MM.1S (cell line): Measurements from ENCODE around the gene WDR54.

Experiments
- CTCF ChIP-seq: fragments of 300-600 bp; sonication (generic); IDR thresholded peaks from 2 replicates; pipeline ENCODE4 v1.5.1; 2016; ENCODE audit warnings: antibody characterized with exemption, low read length, mixed read lengths
- EZH2 ChIP-seq: fragments of 300-600 bp; sonication (generic); optimal IDR thresholded peaks from 2 replicates; pipeline ENCODE3; 2017; ENCODE audit warnings: low read depth, mild to moderate bottlenecking, antibody characterized with exemption, low read length, mixed read lengths
- EZH2phosphoT487 ChIP-seq: fragments of 300-600 bp; sonication (generic); IDR thresholded peaks from 2 replicates; pipeline ENCODE4 v1.6.1; 2018; ENCODE audit warnings: antibody characterized with exemption, low read length

DNA sequence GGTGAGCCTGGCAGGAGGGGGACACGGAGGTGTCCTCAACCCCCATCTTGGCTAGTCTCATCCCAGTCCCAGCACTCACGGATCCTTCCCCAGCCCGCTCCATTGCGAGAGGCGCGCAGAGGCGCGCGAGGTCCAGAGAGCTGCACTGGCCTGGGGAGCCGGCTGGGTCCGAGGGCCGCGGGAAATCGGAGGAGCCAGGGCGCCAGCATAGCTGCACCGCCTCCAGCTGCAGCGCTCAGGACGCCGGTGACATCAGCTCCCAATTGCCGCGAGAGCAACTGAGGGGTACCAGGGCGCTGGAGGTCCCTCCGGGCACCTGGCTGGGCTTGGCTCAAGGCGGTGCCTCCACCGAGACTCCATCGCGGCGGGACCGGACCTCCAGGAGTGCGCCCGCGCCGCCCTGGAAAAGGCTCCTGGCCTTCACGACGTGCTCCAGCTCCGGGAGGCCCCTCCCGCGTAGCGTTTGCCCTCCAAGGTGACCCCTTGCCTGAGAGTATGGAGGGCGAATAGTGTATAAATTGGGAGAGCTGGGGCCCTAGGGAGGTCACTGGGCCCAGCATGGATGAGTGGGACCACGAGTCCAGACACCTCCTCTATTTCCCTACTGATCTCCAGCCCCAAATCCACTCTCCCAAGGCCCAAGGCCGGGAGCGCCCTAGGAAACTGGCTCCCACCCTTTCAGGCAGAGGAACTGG is 14.7 kb downstream of the WDR54 start:
- TF ChIP-seq CTCF (no peak), EZH2 (no peak), EZH2phosphoT487 (no peak)
